Ishikawa (cell line): ENCODE data around the gene ARHGAP21.

ENCODE experiments used
- CEBPB ChIP-seq: IDR thresholded peaks from 2 replicates; pipeline ENCODE4 v1.6.1; 2012
- CREB1 ChIP-seq: IDR thresholded peaks from 2 replicates; pipeline ENCODE4 v1.6.1; 2012; ENCODE audit warnings: low read depth
- EP300 ChIP-seq: IDR thresholded peaks from 2 replicates; pipeline ENCODE4 v1.6.1; 2012; ENCODE audit warnings: borderline replicate concordance
- FOXM1 ChIP-seq: IDR thresholded peaks from 2 replicates; pipeline ENCODE4 v1.6.1; 2012; ENCODE audit warnings: low read depth, borderline replicate concordance
- NFIC ChIP-seq: IDR thresholded peaks from 2 replicates; pipeline ENCODE4 v1.6.1; 2012
- RAD21 ChIP-seq: IDR thresholded peaks from 2 replicates; pipeline ENCODE4 v1.6.1; 2012; ENCODE audit warnings: low read depth
- TAF1 ChIP-seq: IDR thresholded peaks from 2 replicates; pipeline ENCODE4 v1.6.1; 2012; ENCODE audit warnings: low read depth, mild to moderate bottlenecking
- TCF12 ChIP-seq: IDR thresholded peaks from 2 replicates; pipeline ENCODE4 v1.6.1; 2012; ENCODE audit warnings: low read depth
- TF ChIP-seq, protein P1 (sequence below): IDR thresholded peaks from 2 replicates; pipeline ENCODE4 v1.6.1; 2012

DNA sequence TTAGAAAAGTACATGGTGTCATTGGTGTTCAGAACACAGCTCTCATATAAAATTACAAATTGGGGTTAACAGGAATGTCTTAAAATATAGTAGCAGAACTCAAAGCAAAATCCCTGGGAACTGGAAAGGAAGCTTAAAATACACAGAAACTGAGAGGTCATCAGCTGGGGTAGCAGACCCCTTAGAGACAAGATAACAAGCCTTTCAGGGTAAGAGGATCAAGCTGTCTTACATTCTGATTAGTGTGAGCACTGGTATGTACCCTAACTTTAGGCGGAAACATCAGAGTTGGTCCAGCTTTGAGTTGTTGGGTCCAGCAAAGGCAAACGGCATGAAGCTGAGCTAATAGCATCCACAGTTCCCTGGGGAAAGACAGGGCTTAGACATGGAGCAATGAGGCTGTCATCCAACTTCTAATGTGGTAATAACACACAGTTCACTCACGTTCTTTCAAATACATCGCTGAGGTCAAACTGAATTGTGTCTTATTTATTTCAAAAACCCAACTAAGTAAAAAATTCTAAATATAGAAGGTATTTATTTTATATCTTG, 32.6 kb downstream of the ARHGAP21 start:
- no peak for TF ChIP-seq TCF12
- TF ChIP-seq EP300, result no peak
- TF ChIP-seq CEBPB, result no peak
- TF ChIP-seq RAD21, result no peak
- TF ChIP-seq CREB1, result no peak
- no peak for TF ChIP-seq TAF1
- TF ChIP-seq NFIC, result no peak
- no peak for TF ChIP-seq FOXM1
- TF ChIP-seq, protein P1, sequence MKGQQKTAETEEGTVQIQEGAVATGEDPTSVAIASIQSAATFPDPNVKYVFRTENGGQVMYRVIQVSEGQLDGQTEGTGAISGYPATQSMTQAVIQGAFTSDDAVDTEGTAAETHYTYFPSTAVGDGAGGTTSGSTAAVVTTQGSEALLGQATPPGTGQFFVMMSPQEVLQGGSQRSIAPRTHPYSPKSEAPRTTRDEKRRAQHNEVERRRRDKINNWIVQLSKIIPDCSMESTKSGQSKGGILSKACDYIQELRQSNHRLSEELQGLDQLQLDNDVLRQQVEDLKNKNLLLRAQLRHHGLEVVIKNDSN, result no peak
